ENCODE results near the gene RAB33A. TPM values are rescaled to one million over a fixed set of nuclear protein-coding genes. Genes with fewer than 3 reads are reported as not detected.
"Not testable (repeated sequence)": the region's sequence is repeated elsewhere in the genome, so short reads cannot be mapped to it uniquely, and the experiment has no call there.

Gene RAB33A
- total RNA-seq, 1 donor from 2014 or later = 36.5 TPM

DNA sequence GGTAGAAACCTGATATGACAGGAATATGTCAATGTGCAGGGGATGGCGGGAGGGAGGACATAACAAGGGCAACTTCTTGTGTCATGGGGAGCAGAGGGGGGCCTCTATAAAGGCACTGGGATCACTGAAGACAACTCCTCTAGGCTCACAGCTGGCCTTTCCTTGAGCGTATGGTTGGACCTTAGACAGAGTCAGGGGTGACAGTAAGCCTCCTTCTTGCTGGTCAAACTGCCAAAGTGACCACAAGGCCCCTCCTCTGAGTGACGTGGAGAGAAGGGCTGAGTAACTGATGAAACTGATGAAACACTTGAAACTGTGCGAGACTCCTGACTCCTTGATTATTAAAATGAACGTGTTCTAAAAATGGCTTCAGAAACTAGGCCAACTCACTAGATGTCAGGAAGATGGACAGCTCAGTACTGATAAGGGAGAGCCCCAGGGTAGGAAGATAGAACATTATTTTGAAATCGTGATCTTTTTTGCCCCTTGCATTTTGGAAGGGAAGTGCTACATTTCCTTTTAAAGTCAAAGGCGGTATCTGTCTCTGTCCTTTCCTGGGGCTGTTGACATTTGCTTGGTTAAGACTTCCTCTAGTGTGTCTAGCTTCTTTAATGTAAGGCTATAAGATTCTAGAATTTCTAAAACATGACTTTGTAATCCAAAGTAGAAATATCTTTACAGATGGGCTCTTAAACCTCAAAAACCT, 1.6 kb downstream of the RAB33A start:
- no peak for DNase-seq

- DNase-seq = no peak
These were observed 2.4 kb downstream of the RAB33A start for GRCh38 chrX:130174045-130174704.

GRCh38 chrX:130174937-130175336, 3.2 kb downstream of the RAB33A start:
- DNase-seq = no peak

- no peak for DNase-seq
These were observed 4.6 kb downstream of the RAB33A start for GRCh38 chrX:130176354-130176776.

DNA sequence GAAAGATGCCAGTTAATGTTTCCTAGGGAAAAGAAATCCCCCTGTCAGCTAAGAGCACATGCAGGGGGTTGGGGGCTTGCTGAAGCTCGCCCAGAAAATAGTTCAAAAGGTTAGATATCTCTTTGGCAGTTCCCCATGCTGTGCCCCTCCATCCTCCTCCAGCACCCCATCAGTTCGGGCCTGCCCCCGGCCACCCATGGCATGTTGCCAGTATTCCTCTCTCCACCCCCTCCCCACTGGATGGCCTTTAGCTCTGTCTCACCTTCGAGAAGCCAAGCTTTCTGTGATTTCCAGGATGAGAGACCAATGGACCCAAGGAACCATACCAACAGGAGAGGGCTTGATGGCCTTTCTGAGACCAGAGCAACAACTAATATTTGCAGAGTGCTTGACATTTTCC, 5.2 kb downstream of the RAB33A start:
- no peak for DNase-seq

DNA sequence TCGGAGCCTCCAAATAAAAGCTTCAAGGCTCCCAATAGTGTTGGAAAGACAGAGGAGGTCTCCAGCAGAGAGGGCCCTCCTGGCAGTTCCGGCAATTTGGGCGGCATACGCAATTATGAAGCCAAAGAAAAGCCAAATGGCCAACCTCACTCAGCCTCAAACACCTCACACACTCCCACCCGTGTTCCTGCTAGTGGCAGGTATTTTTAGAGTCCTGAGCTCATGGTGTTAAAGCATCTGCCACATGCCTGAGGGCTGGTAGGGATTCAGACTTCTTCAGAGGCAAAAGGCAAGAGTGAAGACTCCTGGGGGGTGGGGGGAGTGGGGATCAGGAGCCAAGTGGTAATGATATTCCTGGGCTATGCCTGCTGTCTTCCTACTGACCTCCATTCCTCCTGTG, 7.4 kb downstream of the RAB33A start:
- DNase-seq = peak; percentile 60

DNA sequence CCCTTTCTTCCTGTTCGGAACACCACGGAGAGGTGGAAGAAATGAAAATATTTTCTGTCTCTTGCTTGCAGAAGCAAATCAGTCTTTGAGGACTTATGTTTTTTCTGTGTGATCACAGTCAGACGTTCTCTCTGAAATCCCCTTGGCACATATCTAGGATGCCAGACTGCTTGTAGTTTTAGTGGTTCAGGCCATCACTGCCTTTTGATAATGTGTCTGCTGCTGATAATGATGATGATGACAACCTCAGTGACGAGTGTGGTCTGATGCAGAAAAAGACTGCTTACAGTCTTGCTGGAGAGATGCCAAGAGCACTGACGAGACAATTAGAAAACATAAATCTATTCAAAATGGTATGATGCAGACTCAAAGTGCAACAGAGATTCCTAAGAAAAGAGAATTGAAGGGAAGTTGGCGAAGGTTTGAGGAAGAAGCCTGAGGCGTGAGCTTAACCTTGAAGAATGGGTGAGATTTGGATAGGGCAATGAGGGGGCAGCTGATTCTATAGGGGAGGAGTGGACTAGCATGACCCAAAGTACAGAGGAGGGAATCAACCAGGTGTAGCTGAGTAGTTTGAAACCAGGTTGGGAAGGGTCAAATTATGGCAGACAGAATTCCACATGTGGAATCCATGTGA, 7.9 kb downstream of the RAB33A start:
- DNase-seq = no peak

DNA sequence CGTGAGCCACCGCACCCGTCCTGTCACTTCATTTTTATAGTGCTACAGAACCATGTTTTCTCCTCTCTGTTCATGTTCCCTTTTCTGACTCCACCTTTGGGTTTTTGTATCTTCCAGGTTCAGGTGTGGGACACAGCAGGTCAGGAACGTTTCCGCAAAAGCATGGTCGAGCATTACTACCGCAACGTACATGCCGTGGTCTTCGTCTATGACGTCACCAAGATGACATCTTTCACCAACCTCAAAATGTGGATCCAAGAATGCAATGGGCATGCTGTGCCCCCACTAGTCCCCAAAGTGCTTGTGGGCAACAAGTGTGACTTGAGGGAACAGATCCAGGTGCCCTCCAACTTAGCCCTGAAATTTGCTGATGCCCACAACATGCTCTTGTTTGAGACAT, 12.4 kb downstream of the RAB33A start:
- DNase-seq = no peak

GRCh38 chrX:130184857-130185256, 13.1 kb downstream of the RAB33A start:
- DNase-seq = no peak

DNA sequence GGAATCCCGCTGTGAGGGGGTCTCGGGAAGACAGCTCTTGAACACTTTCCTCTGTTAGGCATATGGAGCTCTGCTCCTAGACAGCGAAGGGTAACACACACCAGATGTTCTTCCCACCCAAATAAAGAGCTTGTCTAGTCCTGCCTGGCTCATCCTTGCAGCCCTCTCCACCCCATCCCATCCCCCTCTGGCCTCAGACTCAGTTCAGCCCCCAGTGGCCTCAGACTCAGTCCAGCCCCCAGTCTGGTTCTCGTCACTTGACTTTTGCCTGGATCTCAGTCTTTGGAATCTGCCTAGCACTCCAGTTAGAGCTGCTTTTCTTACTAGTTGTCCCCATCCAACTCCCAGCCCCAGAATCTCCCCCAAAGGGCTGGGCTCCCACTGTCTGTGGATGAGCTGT, 14.9 kb downstream of the RAB33A start:
- no peak for DNase-seq

GRCh38 chrX:130190801-130191200, 19.0 kb downstream of the RAB33A start:
- no peak for DNase-seq

GRCh38 chrX:130196466-130196865, 24.7 kb downstream of the RAB33A start:
- no peak for DNase-seq

- DNase-seq = no peak
These were observed 25.7 kb downstream of the RAB33A start for GRCh38 chrX:130197464-130197863.

GRCh38 chrX:130204647-130205046, 32.9 kb downstream of the RAB33A start:
- DNase-seq = no peak

GRCh38 chrX:130211415-130212186, 39.8 kb downstream of the RAB33A start:
- DNase-seq = no peak

DNA sequence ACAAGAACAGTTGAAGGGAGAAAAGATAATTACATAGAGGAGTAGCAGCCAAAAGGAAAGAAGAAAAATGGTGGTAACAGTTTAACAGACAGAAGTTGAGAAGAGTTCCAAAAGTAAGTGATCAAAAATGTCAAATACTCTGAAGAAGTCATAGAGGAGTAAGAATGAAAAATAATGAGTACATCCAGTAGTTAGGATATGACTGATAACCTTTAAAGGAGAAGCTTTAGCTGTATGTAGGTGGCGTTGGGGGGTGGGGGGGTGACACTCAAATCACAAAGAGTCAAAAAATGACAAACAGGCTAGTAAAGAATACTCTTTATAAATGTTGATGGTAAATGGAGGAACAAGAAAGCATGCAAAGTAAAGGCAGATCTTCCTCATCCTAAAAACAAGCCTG, 40.6 kb downstream of the RAB33A start:
- DNase-seq = no peak

- DNase-seq = no peak
These were observed 41.6 kb downstream of the RAB33A start for GRCh38 chrX:130213376-130213775.

- no peak for DNase-seq
These were observed 44.6 kb downstream of the RAB33A start for GRCh38 chrX:130216320-130216719.

- DNase-seq = no peak
These were observed 53.0 kb downstream of the RAB33A start for GRCh38 chrX:130224810-130225209.

DNA sequence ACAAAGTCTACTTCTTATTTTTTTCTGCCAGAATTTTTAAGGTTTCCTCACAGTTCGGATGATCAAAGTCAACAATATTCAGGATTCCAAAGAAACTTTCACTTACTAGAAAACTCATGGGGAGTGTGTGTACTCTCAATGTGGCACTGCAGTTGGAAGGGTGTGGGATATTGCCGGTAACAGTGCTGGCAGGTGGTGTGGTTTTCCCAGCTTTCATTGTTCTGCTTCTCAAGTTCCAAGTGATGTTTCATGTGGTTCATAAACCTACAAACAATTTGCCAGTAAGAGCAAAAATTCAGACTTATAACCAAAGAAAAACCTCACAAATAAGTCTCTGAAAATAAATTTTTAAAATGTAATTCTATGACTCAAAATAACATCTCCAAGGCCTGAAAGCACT, 57.1 kb downstream of the RAB33A start:
- no peak for DNase-seq

- DNase-seq = not testable (repeated sequence)
These were observed 59.4 kb downstream of the RAB33A start for GRCh38 chrX:130231184-130231583.
